Bronchial epithelial cell (primary cell): ENCODE results near the gene ELN. TPM values are rescaled to one million over a fixed set of nuclear protein-coding genes. Genes with fewer than 3 reads are reported as not detected.

Experiments
- DNase-seq: peaks from one replicate; pipeline ENCODE4 v3.0.0-alpha.2; 2010; ENCODE audit warnings: low read depth
- FAIRE-seq: peaks from 2 replicates; lab custom pipeline; 2011; peaks lifted over from hg19 to GRCh38; lab: Jason Lieb, UNC
- H3K27me3 ChIP-seq: 2 replicates; pipeline ENCODE4 v1.5.1; 2011; ENCODE audit warnings: low read length; ENCODE audit not compliant: control insufficient read depth, insufficient read depth
- H3K36me3 ChIP-seq: 2 replicates; pipeline ENCODE4 v1.5.1; 2011; ENCODE audit warnings: low read length; ENCODE audit not compliant: control insufficient read depth, insufficient read depth
- H3K4me3 ChIP-seq: 2 replicates; pipeline ENCODE4 v1.5.1; 2011; ENCODE audit warnings: mild to moderate bottlenecking, low read depth, low read length, control low read depth
- total RNA-seq: library from RNA; depleted of rRNA; stranded (reverse); fragments of >200 nt; gene quantifications from 2 replicates; pipeline ENCODE4 v1.2.1, GENCODE V29; 2014
- TF ChIP-seq, protein P1 (sequence below): IDR thresholded peaks from 2 replicates; pipeline ENCODE4 v1.5.1; 2011; ENCODE audit warnings: mild to moderate bottlenecking, moderate library complexity, low read length, control low read depth, inconsistent platforms; ENCODE audit not compliant: insufficient read depth, severe bottlenecking

Gene ELN
- total RNA-seq, 1 donor from 2014 or later, result under 0.01 TPM

DNA sequence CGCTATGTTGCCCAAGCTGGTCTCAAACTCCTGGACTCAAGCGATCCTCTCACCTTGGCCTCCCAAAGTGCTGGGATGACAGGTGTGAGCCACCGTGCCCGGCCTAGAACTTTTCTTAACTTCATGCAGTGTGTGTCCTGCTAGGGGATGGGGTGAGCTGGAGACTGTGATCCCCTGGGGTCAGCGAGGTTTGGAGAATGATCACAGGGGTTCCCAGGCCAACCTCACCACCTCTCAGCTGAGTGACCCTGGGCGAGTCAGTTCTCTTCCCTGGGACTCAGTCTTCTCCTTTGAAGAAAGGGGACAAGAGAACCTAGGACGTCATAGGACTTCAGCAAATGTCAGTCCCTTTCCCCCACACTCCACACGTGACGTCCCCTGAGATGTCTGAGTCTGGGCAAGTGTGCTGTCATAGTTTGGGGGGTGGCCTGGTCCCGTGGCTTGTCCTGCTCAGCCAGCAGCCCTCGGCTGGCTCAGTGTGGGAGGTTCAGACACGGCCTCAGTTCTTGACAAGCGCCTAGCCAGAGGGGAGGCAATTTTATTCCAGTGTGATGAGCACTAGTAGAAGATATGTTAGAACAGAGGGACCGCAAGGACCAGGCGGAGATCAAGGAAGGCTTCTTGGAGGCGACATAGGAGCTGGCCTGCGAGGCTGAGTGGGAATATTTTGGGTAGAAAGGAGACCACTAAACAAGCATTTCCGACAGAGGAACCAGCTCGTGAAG, 43.3 kb upstream of the ELN start:
- H3K4me3 ChIP-seq, result no peak overlapping the region
- DNase-seq, result no peak
- H3K36me3 ChIP-seq, result no peaks in the 10 kb centered on the region
- no peaks in the 10 kb centered on the region for H3K27me3 ChIP-seq
- TF ChIP-seq, protein P1, sequence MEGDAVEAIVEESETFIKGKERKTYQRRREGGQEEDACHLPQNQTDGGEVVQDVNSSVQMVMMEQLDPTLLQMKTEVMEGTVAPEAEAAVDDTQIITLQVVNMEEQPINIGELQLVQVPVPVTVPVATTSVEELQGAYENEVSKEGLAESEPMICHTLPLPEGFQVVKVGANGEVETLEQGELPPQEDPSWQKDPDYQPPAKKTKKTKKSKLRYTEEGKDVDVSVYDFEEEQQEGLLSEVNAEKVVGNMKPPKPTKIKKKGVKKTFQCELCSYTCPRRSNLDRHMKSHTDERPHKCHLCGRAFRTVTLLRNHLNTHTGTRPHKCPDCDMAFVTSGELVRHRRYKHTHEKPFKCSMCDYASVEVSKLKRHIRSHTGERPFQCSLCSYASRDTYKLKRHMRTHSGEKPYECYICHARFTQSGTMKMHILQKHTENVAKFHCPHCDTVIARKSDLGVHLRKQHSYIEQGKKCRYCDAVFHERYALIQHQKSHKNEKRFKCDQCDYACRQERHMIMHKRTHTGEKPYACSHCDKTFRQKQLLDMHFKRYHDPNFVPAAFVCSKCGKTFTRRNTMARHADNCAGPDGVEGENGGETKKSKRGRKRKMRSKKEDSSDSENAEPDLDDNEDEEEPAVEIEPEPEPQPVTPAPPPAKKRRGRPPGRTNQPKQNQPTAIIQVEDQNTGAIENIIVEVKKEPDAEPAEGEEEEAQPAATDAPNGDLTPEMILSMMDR, result no peak
- no peak for FAIRE-seq

- Histone ChIP-seq H3K27me3 (no peaks in the 10 kb centered on the region), H3K4me3 (no peak overlapping the region), H3K36me3 (no peaks in the 10 kb centered on the region)
- TF ChIP-seq, protein P1, result no peak
- DNase-seq, result no peak
- no peak for FAIRE-seq
Observed at GRCh38 chr7:73985737-73986141, 42.2 kb upstream of the ELN start.

- DNase-seq, result no peak
- H3K4me3 ChIP-seq, result no peak overlapping the region
- H3K36me3 ChIP-seq, result no peaks in the 10 kb centered on the region
- TF ChIP-seq, protein P1, result no peak
- no peak for FAIRE-seq
- H3K27me3 ChIP-seq, result no peaks in the 10 kb centered on the region
Observed at GRCh38 chr7:73986158-73986631, 41.8 kb upstream of the ELN start.

- Histone ChIP-seq H3K4me3 (no peak overlapping the region), H3K27me3 (no peaks in the 10 kb centered on the region), H3K36me3 (no peaks in the 10 kb centered on the region)
- FAIRE-seq (peak; percentile 79), DNase-seq (no peak)
- TF ChIP-seq, protein P1, result no peak
Observed at GRCh38 chr7:73987298-73987697, 40.7 kb upstream of the ELN start.

GRCh38 chr7:73988197-73988596, 39.8 kb upstream of the ELN start:
- no peaks in the 10 kb centered on the region for H3K27me3 ChIP-seq
- TF ChIP-seq, protein P1, result no peak
- no peak for FAIRE-seq
- H3K36me3 ChIP-seq, result no peaks in the 10 kb centered on the region
- DNase-seq, result no peak
- no peak overlapping the region for H3K4me3 ChIP-seq
